BLaER1 treated with 17β-estradiol and CSF1 and Interleukin-3, amounts not matched to agents 10 nM and 100 nM (cell line): Measurements from ENCODE around the gene CNGB1.
A peak's percentile ranks its signal among the peaks of the same experiment; 100 is the strongest.

Experiments used
- H3K27ac ChIP-seq, 11 experiments: shearing (Covaris generic); formaldehyde crosslinking; 2 replicates each; pipeline ENCODE4 v1.8.1; 2022
- H3K27me3 ChIP-seq, 11 experiments: shearing (Covaris generic); formaldehyde crosslinking; 2 replicates each; pipeline ENCODE4 v1.8.1; 2022
- H3K36me3 ChIP-seq, 11 experiments: shearing (Covaris generic); formaldehyde crosslinking; 2 replicates each; pipeline ENCODE4 v1.8.1; 2022
- H3K4me1 ChIP-seq, 10 experiments: shearing (Covaris generic); formaldehyde crosslinking; 2 replicates each; pipeline ENCODE4 v1.8.1; 2022
- H3K4me2 ChIP-seq, 11 experiments: shearing (Covaris generic); formaldehyde crosslinking; 2 replicates each; pipeline ENCODE4 v1.8.1; 2022
- H3K4me3 ChIP-seq, 10 experiments: shearing (Covaris generic); formaldehyde crosslinking; 2 replicates each; pipeline ENCODE4 v1.8.1; 2022
- H3K9ac ChIP-seq, 11 experiments: shearing (Covaris generic); formaldehyde crosslinking; 2 replicates each; pipeline ENCODE4 v1.8.1; 2022
- H3K9me3 ChIP-seq, 11 experiments: shearing (Covaris generic); formaldehyde crosslinking; replicated peaks in 1 of 11; 2 replicates each; pipeline ENCODE4 v1.8.1; 2022
- H4K20me1 ChIP-seq, 11 experiments: shearing (Covaris generic); formaldehyde crosslinking; 2 replicates each; pipeline ENCODE4 v1.8.1; 2022
- Cebpa-rat ChIP-seq, 11 experiments: shearing (Covaris generic); IDR thresholded peaks; 2 replicates each; pipeline ENCODE4 v1.8.1; 2022

Gene CNGB1

GRCh38 chr16:57970970-57971369 lies at the start of gene CNGB1:
CNGB1 (minus strand) TSS chr16:57971128; CDS start chr16:57967286, 3,842 bp downstream.
- no peak within 1 kb of the TSS for H3K27ac ChIP-seq
- H3K4me2 ChIP-seq = peak within 1 kb of the TSS in 2 of 11 experiments; percentile 0 to 22; a peak in 2 of 22 replicates
- peaks cover 6 to 22% (median 15%) of the 10 kb centered on the region in 10 experiments for H3K4me1 ChIP-seq
- H3K9me3 ChIP-seq = no peaks in the 10 kb centered on the region
- no peak within 1 kb of the TSS for H3K4me3 ChIP-seq
- no peaks in the 10 kb centered on the region for H3K36me3 ChIP-seq
- TF ChIP-seq Cebpa-rat (IDR thresholded peaks at IDR 0.05) = no peak
- no peaks in the 10 kb centered on the region; a peak in 1 of 22 replicates for H4K20me1 ChIP-seq
- no peaks in the 10 kb centered on the region for H3K27me3 ChIP-seq
- H3K9ac ChIP-seq = no peak within 1 kb of the TSS

DNA sequence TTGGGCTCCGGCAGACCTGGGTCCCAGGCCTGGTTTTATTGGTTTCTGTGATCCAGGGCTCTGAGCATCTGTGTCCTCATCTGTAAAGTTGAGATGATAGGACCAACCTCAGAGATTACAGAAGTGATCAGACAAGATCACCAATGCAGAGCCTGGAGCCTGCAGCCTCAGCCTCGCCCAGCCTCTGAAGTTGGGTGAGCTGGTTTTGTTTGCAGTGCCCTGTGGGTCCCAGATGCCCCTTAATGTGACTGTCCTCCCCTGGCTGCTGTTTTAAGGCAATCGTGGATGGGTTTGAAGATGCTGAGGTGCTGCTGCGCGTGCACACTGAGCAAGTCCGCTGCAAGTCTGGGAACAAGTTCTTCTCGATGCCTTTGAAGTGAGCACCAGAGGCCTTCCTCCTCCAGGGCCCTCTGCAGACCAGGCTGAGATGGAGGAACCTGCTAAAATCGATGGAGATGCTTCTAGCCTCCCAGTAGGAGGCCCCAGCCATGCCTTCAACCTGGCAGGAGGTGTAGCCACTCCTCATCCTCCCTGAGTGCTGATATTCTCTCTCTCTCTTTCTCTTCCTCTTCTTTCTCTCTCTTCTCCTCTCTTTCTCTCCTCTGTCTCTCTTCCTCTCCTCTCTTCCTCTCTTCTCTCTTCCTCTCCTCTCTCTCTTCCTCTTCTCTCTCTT lies 49.1 kb upstream of the CNGB1 start:
- Histone ChIP-seq H3K9me3 (no peaks in the 10 kb centered on the region), H3K36me3 (peaks cover 11 to 69% (median 30%) of the 10 kb centered on the region in 11 experiments; a peak in 20 of 22 replicates), H3K27ac (no peak overlapping the region), H4K20me1 (peaks cover 10 to 87% (median 38%) of the 10 kb centered on the region in 11 experiments; a peak in 19 of 22 replicates), H3K4me1 (peaks cover 19 to 37% (median 27%) of the 10 kb centered on the region in 10 experiments), H3K4me3 (no peak overlapping the region), H3K9ac (peak overlapping the region in 1 of 11 experiments; percentile 26; a peak in 2 of 22 replicates), H3K4me2 (peak overlapping the region in 6 of 11 experiments; percentile 3 to 26 (median 19); a peak in 3 of 22 replicates), H3K27me3 (peaks cover 16 to 28% (median 25%) of the 10 kb centered on the region in 11 experiments)
- TF ChIP-seq Cebpa-rat (IDR thresholded peaks at IDR 0.05) = no peak

GRCh38 chr16:58018803-58019202 lies 47.9 kb upstream of the CNGB1 start:
- Histone ChIP-seq H3K36me3 (peaks cover 11 to 81% (median 42%) of the 10 kb centered on the region in 11 experiments; a peak in 20 of 22 replicates), H3K27ac (no peak overlapping the region), H3K27me3 (peaks cover 4 to 16% (median 13%) of the 10 kb centered on the region in 11 experiments), H3K4me3 (no peak overlapping the region), H3K9me3 (no peaks in the 10 kb centered on the region), H3K4me1 (peaks cover 13 to 30% (median 21%) of the 10 kb centered on the region in 10 experiments), H3K9ac (0 out of 22 replicates have a peak overlapping the region, but pooled peaks of 1 of the 11 experiments have one; percentile 7), H3K4me2 (no peak overlapping the region), H4K20me1 (peaks cover 10 to 75% (median 32%) of the 10 kb centered on the region in 11 experiments; a peak in 18 of 22 replicates)
- no peak for TF ChIP-seq Cebpa-rat (IDR thresholded peaks at IDR 0.05)

DNA sequence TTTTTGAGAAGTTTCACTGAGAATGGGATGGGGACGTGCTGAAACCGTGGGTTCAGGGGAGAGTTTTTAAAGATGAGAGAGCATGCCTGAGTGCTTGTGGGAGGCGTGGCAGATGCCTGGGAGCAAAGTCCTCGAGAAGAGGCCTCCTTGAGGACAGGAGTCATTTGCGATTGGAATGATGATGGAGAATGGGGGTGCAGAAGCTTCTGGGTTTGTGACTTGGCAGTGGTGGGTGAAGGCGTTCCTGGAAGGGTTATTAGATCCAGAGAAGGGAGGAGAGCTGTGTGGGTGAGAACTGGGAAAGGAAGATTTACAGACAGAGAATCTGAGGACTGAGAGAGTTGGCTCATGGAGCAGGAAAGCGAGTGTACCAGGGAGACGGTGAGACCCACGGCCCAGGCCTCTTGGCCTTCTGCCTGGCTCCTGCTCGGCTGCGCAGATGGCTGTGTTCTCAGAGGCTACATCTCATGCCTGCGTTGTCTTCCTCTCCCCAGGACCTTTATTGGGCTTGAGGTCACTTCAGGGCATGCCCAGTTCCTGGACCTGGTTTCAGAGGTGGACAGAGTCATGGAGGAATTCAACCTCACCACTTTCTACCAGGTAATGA lies 46.0 kb upstream of the CNGB1 start:
- peaks cover 1 to 70% (median 21%) of the 10 kb centered on the region in 11 experiments; a peak in 18 of 22 replicates for H4K20me1 ChIP-seq
- TF ChIP-seq Cebpa-rat (IDR thresholded peaks at IDR 0.05) = no peak
- H3K4me2 ChIP-seq = no peak overlapping the region
- H3K36me3 ChIP-seq = peaks cover 25 to 97% (median 57%) of the 10 kb centered on the region in 11 experiments
- no peaks in the 10 kb centered on the region for H3K9me3 ChIP-seq
- H3K27ac ChIP-seq = no peak overlapping the region
- H3K27me3 ChIP-seq = no peaks in the 10 kb centered on the region
- peak overlapping the region in 1 of 11 experiments; percentile 32; a peak in 1 of 22 replicates for H3K9ac ChIP-seq
- peaks cover 0 to 17% (median 8%) of the 10 kb centered on the region in 10 experiments; a peak in 14 of 20 replicates for H3K4me1 ChIP-seq
- no peak overlapping the region for H3K4me3 ChIP-seq

DNA sequence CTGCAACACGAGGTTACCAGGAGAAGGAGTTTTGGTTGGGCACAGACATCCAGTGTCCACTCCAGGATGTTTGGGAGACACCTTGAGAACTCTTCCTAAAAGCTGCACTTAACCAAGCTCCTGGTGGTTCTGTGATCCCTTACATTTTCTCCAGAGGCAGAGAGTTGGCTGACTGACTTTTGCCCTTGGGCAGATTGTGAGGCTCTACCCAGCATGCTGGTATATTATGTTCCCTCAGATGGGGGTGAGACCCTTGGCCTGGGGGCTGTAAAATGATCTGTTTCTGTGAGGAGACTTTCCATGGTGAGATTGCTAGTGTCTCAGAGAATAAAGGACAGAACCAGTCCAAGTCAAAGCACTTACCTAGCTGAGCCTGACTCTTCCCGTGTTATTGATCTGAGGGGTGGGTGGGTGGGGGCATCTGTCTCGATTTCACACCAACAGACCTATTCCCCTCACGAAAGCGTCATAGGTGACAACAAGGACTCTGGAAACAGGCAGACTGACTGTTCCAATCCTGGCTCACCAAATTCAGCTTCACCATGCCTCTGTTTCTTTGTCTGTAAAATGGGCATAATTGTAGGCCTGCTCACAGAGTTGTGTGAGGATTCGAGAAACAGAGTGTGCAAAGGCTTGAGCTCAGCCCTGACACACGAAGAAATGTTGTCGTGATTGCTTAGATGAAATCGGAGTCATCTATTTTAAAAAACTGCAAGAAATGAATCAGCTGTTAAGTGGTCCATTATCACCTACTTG lies 42.5 kb upstream of the CNGB1 start:
- Histone ChIP-seq H4K20me1 (peaks cover 0 to 64% (median 8%) of the 10 kb centered on the region in 11 experiments; a peak in 11 of 22 replicates), H3K27me3 (no peaks in the 10 kb centered on the region), H3K27ac (no peak overlapping the region), H3K9ac (no peak overlapping the region), H3K9me3 (no peaks in the 10 kb centered on the region), H3K4me2 (no peak overlapping the region), H3K4me1 (no peaks in the 10 kb centered on the region), H3K36me3 (peaks cover 39 to 99% (median 68%) of the 10 kb centered on the region in 11 experiments), H3K4me3 (no peak overlapping the region)
- no peak for TF ChIP-seq Cebpa-rat (IDR thresholded peaks at IDR 0.05)

GRCh38 chr16:58012481-58012880 lies 41.6 kb upstream of the CNGB1 start:
- Histone ChIP-seq H3K4me1 (no peaks in the 10 kb centered on the region), H4K20me1 (peaks cover 0 to 66% (median 16%) of the 10 kb centered on the region in 11 experiments; a peak in 11 of 22 replicates), H3K27me3 (no peaks in the 10 kb centered on the region), H3K27ac (no peak overlapping the region), H3K4me3 (no peak overlapping the region), H3K36me3 (peaks cover 39 to 99% (median 66%) of the 10 kb centered on the region in 11 experiments), H3K9ac (no peak overlapping the region), H3K9me3 (no peaks in the 10 kb centered on the region), H3K4me2 (no peak overlapping the region)
- no peak for TF ChIP-seq Cebpa-rat (IDR thresholded peaks at IDR 0.05)

GRCh38 chr16:58011652-58012051 lies 40.7 kb upstream of the CNGB1 start:
- H3K4me3 ChIP-seq = no peak overlapping the region
- H3K9me3 ChIP-seq = peaks cover 0 to 2% (median under 1%) of the 10 kb centered on the region in 11 experiments; a peak in 7 of 22 replicates
- TF ChIP-seq Cebpa-rat (IDR thresholded peaks at IDR 0.05) = no peak
- H3K27ac ChIP-seq = no peak overlapping the region
- H4K20me1 ChIP-seq = peaks cover 0 to 62% (median 18%) of the 10 kb centered on the region in 11 experiments; a peak in 11 of 22 replicates
- H3K9ac ChIP-seq = no peak overlapping the region
- H3K27me3 ChIP-seq = no peaks in the 10 kb centered on the region
- H3K4me2 ChIP-seq = no peak overlapping the region
- no peaks in the 10 kb centered on the region for H3K4me1 ChIP-seq
- peaks cover 35 to 99% (median 67%) of the 10 kb centered on the region in 11 experiments for H3K36me3 ChIP-seq

GRCh38 chr16:58010886-58011285 lies 40.0 kb upstream of the CNGB1 start:
- no peak overlapping the region for H3K4me2 ChIP-seq
- peaks cover 43 to 99% (median 75%) of the 10 kb centered on the region in 11 experiments for H3K36me3 ChIP-seq

More at GRCh38 chr16:58010886-58011285, 40.0 kb upstream of the CNGB1 start:
- no peak overlapping the region; a peak in 1 of 22 replicates for H3K9ac ChIP-seq
- no peaks in the 10 kb centered on the region for H3K4me1 ChIP-seq
- H3K27me3 ChIP-seq = no peaks in the 10 kb centered on the region
- no peak for TF ChIP-seq Cebpa-rat (IDR thresholded peaks at IDR 0.05)
- peaks cover 0 to 62% (median 18%) of the 10 kb centered on the region in 11 experiments; a peak in 11 of 22 replicates for H4K20me1 ChIP-seq
- H3K9me3 ChIP-seq = peaks cover 0 to 9% (median 7%) of the 10 kb centered on the region in 11 experiments; a peak in 12 of 22 replicates
- no peak overlapping the region for H3K4me3 ChIP-seq
- H3K27ac ChIP-seq = no peak overlapping the region
